ENCODE results near the gene SGCD. TPM values are rescaled to one million over a fixed set of nuclear protein-coding genes. Genes with fewer than 3 reads are reported as not detected.

SGCD gene
- 3.9 TPM for total RNA-seq
- long read RNA-seq, partial matches to known transcripts, result 1 of 2 reads
- long read RNA-seq, other reads (novel, unspliced or antisense), result 1 of 2 reads

- DNase-seq (ENCODE audit: low spot score), result no peak
These were observed at the start of gene SGCD for GRCh38 chr5:156326718-156327259. SGCD (plus strand) TSS chr5:156327164.

GRCh38 chr5:156277290-156277689 is 49.7 kb upstream of the SGCD start:
- DNase-seq (ENCODE audit: low spot score), result no peak

- DNase-seq (ENCODE audit: low spot score), result no peak
These were observed 31.5 kb upstream of the SGCD start for GRCh38 chr5:156295431-156295830.

DNA sequence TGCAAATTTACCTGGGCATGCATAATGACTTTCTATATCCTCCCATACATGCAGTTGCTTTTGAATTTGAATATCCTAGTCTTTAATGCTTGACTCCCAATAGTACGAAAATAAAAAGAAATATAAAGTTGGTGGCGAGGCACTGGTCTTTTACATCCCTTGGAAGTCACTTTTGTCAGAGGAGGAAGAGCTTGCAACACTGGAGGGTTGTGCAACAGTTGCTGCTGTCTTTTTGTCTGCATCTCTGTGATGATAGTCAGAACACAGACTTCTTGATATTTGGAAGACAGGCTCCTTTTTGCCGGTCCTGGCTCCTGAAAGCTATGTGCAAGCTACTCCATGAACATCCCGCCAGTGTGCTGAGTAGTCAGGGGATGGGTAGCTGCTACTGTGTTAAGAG is 16.8 kb upstream of the SGCD start:
- DNase-seq (ENCODE audit: low spot score), result no peak

DNA sequence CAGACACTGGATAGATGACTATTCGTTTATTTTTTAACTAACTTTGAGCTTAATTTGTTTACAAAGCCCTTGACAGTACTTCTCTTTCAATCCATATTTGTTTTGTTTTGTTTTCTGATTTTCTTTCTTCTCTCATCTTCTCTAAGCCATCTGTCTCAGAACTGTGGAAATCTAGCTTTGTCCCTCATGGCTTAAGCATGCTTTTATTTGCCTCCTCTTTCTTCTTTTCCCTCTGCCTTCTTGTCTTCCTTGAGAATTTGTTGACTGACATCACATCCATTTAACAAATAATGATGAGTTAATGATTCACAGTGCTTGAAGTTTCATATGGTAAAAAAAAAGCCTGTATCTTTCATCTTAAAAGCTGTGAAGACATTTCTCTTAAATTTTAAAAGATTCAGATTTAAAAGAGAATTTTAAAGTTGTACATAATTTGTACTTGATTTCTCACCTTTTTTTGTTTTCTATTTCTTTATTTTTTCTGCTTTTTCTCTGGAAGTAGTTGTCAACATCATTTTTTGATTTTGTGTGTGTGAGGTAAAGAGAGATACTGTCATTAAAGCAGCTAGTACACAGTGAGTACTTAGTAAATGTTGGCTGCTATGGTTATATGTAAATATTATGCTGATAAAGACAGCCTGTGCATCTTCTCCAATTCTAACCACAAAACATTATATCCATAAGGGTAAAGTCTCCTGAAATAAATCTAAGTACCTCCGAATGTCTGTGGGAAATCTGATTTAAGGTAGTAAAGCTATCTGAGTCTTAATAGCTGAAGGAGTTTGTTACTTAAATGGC is 13.9 kb upstream of the SGCD start:
- no peak for DNase-seq (ENCODE audit: low spot score)

DNA sequence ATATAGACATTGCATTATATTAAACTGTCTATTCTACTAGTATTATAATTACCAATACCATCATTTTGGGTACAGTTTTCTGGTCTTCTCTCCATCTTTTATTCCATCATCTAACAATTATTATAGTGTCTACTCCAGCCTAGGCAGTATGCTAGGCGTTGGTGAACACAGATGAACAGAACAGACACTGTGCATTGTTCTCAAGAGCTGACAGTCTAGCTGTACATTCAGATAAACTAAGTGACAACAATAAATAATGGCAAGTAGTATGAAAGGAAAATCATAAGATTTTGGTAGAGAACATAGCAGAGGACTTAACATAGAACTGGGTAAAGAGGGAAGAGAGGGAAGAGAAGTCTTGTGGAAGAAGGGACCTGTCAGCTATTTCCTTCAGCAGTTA is 12.5 kb upstream of the SGCD start:
- DNase-seq (ENCODE audit: low spot score), result no peak

GRCh38 chr5:156322666-156323065 is 4.3 kb upstream of the SGCD start:
- no peak for DNase-seq (ENCODE audit: low spot score)

GRCh38 chr5:156327296-156327695 is 332 bp downstream of the SGCD start:
- no peak for DNase-seq (ENCODE audit: low spot score)

DNA sequence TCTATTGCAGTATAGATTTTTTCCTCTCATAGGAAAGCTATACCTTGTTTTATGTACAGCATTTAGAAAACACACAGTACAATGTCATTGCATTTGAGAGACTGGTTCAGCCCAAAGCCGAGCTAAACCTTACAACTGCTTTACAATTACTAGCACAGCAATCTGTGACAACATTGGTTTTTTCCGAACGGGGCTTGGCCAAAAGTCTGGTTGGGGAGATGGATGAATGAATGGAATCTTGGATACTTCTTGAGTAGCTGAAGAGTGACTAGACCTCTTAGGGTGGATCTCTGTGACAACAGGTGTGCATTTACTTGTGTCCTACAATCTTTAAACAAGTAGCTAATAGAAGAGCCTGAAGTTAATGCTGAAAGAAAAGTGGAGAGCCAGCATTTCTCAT is 1.2 kb downstream of the SGCD start:
- DNase-seq (ENCODE audit: low spot score), result no peak

GRCh38 chr5:156328766-156329165 is 1.8 kb downstream of the SGCD start:
- DNase-seq (ENCODE audit: low spot score), result no peak

DNA sequence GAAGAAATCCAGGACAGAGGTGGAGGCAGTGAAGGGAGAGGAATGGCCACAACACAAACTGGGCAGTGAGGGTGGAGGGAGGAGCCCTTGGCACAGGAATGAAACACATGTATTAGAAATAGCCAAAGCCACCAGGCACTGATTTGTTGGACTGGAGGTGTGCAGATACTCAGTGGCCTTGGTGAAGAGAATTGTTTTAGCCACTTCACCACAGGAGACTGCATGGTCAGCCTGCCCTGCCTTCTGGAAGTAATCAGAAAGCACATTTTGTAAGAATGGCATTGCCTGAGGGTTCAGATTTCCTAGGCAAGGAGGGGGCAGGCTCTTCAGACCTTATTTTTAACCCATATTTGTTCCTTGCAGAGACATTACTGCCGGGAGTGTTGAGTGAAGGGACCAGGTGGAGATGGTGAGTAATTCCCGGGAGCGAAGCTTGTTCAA is 2.2 kb downstream of the SGCD start:
- no peak for DNase-seq (ENCODE audit: low spot score)

DNA sequence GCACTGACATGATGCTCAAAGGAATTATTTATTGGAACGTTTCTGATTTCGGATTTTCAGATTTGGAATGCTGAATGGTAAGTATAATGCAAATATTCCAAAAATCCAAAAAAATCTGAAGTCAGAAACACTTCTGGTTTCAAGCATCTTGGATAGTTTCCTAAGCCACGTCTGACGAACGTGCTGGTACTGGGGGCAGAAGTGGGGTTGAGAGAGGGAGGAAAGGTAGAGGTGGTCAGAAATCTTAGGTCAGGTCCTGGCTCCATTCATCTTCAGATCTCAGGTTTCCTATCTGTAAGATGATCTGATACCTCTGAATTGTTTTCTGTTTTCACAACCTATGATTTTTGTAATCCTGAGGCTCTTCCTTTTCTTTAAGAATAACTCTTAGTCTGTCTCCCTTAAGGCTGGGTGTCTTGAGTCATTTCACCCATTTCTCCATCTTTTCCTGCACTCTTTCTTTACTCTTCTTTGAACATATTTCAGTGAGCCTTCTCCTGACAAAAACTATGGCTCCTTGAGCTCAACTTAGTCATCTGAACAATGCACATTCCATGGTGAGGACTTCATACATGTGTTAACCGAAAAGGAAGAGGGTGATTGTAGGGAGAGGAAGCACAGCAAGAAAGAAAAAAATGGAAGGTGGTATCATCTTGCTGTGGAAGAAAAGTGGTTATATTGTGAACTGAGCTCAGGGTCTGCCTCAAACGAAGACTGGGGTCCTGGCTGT is 3.3 kb downstream of the SGCD start:
- no peak for DNase-seq (ENCODE audit: low spot score)

DNA sequence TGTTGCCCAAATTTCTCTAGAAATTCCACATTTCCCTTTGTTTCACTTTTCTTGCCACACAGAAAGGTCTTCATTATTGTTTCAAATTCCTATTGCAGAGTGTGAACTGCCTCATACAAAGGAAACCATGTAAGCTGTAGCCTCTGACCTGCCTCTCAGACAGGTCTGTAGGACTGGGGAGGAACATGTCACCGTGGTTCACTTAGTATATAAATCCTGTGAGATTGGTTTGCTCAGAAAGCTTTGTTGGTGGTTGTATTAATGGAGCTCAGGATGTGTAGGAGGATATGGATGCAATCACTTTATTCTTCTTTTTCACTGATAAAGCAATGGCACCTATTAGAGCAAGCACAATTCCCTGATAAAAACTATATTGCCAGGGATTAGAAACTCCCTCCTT is 4.2 kb downstream of the SGCD start:
- DNase-seq (ENCODE audit: low spot score), result no peak

DNA sequence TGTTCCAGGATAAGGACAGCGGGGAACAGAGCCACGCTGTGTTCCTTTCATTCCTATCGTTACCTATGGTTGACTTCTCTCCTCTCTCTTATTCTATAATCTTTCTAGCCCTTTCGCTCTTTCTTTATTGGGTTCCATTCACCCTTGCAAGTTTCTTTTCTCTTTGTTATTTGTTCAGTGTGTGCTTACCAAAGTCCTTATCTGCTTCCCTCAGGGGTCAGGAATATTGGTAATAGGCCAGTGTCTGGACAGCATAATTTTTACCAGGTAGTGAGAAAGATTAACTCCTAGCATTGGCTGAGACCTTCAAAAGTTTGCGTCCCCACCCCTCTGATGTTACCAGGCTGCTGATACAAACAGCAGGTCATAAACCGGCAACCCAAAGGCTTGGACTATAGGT is 4.9 kb downstream of the SGCD start:
- DNase-seq (ENCODE audit: low spot score), result no peak

GRCh38 chr5:156332245-156332644 is 5.3 kb downstream of the SGCD start:
- DNase-seq (ENCODE audit: low spot score), result no peak

DNA sequence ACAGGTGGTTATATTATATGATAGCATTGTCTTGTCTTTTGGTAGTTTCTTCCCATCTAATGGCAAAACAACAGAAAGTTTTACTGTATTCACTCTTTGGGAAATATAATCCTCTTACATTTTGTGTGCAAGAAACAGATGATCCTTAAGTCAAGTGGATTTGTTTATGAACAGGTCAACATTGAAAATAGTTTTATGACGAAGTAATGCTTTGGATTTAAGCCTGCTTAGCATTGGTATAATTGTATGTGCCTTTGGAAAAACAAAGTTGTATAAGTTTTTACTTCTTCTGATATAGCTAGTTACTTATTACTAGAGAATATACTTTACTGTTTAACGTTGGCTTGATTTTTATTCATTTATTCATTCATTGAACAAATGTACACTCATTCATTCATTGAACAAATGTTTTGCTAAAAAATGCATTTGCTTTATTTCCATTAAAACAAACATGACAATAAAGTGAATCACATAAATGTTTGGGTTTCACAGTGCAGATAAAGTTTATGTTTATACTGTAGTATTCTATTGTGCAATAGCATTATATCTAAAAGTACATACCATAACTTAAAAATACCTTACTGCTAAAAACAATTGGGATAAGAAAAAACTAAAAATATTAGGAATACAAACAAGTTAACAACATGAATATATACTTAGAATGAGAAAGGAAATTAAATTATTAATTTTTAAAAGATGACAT is 12.3 kb downstream of the SGCD start:
- no peak for DNase-seq (ENCODE audit: low spot score)

- DNase-seq (ENCODE audit: low spot score), result no peak
These were observed 13.9 kb downstream of the SGCD start for GRCh38 chr5:156340893-156341292.

DNA sequence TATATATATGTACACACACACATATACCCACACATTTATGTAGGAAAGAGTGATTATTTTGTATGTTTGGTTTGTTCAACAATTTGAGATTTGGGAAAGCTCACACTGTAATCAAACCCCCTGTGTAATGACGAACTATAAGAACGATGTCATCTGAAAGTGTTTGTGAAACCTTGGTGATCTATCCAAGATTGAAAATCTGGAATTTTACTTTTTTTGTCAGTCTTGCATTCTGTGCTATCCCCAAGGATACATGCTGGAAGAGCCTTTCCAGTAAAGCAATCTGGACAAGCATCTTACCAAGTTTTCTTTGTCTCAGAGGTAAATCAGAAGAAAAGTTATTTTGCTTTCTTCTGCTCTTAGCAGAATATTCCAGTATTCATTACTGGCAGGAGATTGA is 23.3 kb downstream of the SGCD start:
- no peak for DNase-seq (ENCODE audit: low spot score)

- DNase-seq (ENCODE audit: low spot score), result no peak
These were observed 24.5 kb downstream of the SGCD start for GRCh38 chr5:156351423-156351822.

DNA sequence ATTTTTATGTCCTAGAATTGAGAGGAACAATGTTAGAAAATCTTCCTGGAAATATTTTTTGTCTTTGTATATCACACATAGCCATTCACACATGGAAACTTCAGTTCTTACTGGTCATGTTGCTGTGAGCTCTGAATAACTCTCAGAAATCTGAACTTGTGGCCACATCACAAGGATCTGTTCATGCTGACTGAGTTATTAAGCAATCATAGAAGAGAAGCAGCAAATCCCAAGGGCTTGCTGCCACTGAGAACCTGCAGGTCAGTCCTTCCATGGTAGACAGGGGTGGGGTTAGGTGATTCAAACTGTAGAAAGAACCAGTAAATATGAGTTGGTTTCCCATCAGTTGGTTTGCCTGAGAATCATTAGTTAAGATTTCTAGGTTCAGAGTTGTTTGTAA is 27.6 kb downstream of the SGCD start:
- no peak for DNase-seq (ENCODE audit: low spot score)

- no peak for DNase-seq (ENCODE audit: low spot score)
These were observed 29.3 kb downstream of the SGCD start for GRCh38 chr5:156356238-156356637.

GRCh38 chr5:156359476-156359875 is 32.5 kb downstream of the SGCD start:
- no peak for DNase-seq (ENCODE audit: low spot score)
